Mesendoderm (in vitro differentiated cells): ENCODE data around the gene LAMB3.

Source experiments
- DNase-seq: peaks from one replicate; pipeline ENCODE4 v3.0.0; 2013
- H2AK5ac ChIP-seq: 2 replicates; pipeline ENCODE4 v1.6.1; 2013; ENCODE audit warnings: low read length, inconsistent platforms
- H2BK120ac ChIP-seq: 2 replicates; pipeline ENCODE4 v1.6.1; 2013; ENCODE audit warnings: low read depth, mild to moderate bottlenecking, low read length, moderate library complexity, mixed read lengths
- H2BK15ac ChIP-seq: replicated peaks from 2 replicates; pipeline ENCODE4 v1.6.1; 2013; ENCODE audit warnings: low read depth, mild to moderate bottlenecking, moderate library complexity
- H2BK5ac ChIP-seq: 2 replicates; pipeline ENCODE4 v1.6.1; 2013; ENCODE audit warnings: low read length, inconsistent platforms
- H3K18ac ChIP-seq: 2 replicates; pipeline ENCODE4 v1.6.1; 2013; ENCODE audit warnings: mild to moderate bottlenecking, low read length, mixed read lengths
- H3K23ac ChIP-seq: one replicate; pipeline ENCODE4 v1.6.1; 2013; ENCODE audit warnings: low read length
- H3K27ac ChIP-seq: 2 replicates; pipeline ENCODE4 v1.5.1; 2013; ENCODE audit warnings: low read depth, mild to moderate bottlenecking, inconsistent platforms, low read length, moderate library complexity
- H3K27me3 ChIP-seq: 2 replicates; pipeline ENCODE4 v1.6.1; 2013; ENCODE audit warnings: low read length, control low read depth, mild to moderate bottlenecking, inconsistent platforms; ENCODE audit not compliant: insufficient read depth, poor library complexity
- H3K36me3 ChIP-seq: 2 replicates; pipeline ENCODE4 v1.6.1; 2013; ENCODE audit warnings: low read length, inconsistent platforms; ENCODE audit not compliant: control insufficient read depth, insufficient read depth
- H3K4ac ChIP-seq: one replicate; pipeline ENCODE4 v1.6.1; 2013; ENCODE audit warnings: low read depth, mild to moderate bottlenecking, low read length, moderate library complexity
- H3K4me1 ChIP-seq: 2 replicates; pipeline ENCODE4 v1.6.1; 2013; ENCODE audit warnings: low read depth, low read length, inconsistent platforms; ENCODE audit not compliant: control insufficient read depth
- H3K4me2 ChIP-seq: 2 replicates; pipeline ENCODE4 v1.6.1; 2013; ENCODE audit warnings: low read length
- H3K4me3 ChIP-seq: 2 replicates; pipeline ENCODE4 v1.5.1; 2013; ENCODE audit warnings: mild to moderate bottlenecking, low read length
- H3K56ac ChIP-seq: one replicate; pipeline ENCODE4 v1.6.1; 2013; ENCODE audit warnings: low read length
- H3K79me1 ChIP-seq: 2 replicates; pipeline ENCODE4 v1.6.1; 2013; ENCODE audit warnings: low read length, inconsistent platforms
- H3K79me2 ChIP-seq: 2 replicates; pipeline ENCODE4 v1.6.1; 2013; ENCODE audit warnings: mild to moderate bottlenecking, low read length; ENCODE audit not compliant: control insufficient read depth, insufficient read depth
- H3K9ac ChIP-seq: 2 replicates; pipeline ENCODE4 v1.6.1; 2013; ENCODE audit warnings: low read length, inconsistent platforms
- H4K5ac ChIP-seq: one replicate; pipeline ENCODE4 v1.6.1; 2013; ENCODE audit warnings: low read length
- H4K8ac ChIP-seq: one replicate; pipeline ENCODE4 v1.6.1; 2013; ENCODE audit warnings: low read depth, mild to moderate bottlenecking, control low read depth, low read length, moderate library complexity
- WGBS: extraction: QIAGEN DNeasy Blood & Tissue Kit; methylation state at CpG from one replicate; pipeline ENCODE4 v1.1.7; 2013; ENCODE audit warnings: low lambda C conversion rate, missing lambda C conversion rate; ENCODE audit not compliant: insufficient coverage; ENCODE audit errors: extremely low coverage; 5-methylcytosine and 5-hydroxymethylcytosine counted together

LAMB3 gene

DNA sequence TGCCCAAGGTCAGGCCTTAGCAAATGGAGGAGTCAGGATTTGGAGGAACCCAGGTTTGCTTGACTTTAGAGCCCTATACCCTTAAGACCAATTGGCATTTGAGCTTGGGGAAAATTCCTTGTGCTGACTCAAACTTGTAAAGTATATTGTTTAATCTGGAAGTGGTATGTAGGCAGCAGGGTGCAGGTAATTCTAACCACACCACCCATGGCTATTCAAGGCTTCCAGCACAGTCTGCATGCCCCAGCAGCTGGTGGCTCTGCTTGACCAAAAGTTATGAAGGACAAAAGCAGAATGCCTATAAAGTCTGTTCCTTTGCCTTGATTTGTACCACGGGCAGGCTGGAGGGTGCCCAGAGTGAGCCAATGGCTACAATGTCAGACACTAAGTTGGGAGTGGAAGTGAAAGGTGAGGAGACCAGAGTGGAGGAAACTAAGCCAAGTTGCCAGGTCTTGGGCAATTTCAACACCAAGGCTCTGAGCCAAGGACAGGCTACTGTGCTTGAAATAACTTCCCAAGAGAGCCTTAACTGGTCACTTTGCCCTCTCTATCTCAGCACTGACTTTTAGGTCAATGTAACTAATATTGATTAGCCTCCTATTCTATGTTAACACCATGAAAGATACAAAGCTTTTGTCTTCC lies 18.3 kb upstream of the LAMB3 start:
- Histone ChIP-seq H3K18ac (no peak overlapping the region), H2BK15ac (no peak overlapping the region), H3K4me2 (no peak overlapping the region), H2BK5ac (no peak overlapping the region), H4K5ac (no peak overlapping the region), H3K4me3 (no peak overlapping the region), H4K8ac (no peak overlapping the region), H3K27ac (no peak overlapping the region), H3K79me2 (no peaks in the 10 kb centered on the region), H3K36me3 (no peaks in the 10 kb centered on the region), H3K79me1 (no peaks in the 10 kb centered on the region), H2BK120ac (no peak overlapping the region), H3K4me1 (no peaks in the 10 kb centered on the region), H3K4ac (no peak overlapping the region), H3K23ac (no peak overlapping the region), H2AK5ac (no peak overlapping the region), H3K9ac (no peak overlapping the region), H3K27me3 (peaks cover 20% of the 10 kb centered on the region), H3K56ac (no peak overlapping the region)
- no CpG with 5 or more reads among the region's 1 CpG for WGBS
- DNase-seq = no peak

DNA sequence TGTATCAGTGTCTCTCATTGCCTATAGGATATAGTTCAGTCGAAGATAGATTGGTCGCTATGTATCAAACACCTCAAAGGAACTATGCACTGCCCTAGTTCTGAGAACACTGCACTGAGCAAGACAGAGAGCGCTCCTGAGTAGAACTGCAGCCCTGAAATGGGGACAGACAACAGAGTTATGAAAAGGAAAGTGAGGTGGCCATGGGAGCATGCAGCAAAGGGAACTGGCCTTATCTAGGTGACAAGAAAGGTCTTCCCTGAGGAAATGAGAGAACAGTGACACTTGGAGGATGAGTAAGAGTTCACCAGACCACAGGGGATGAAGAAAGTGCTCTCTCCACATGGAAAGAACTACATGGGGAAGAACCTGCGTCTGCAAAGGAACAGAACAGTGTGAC lies 15.5 kb upstream of the LAMB3 start:
- no peak overlapping the region for H3K4me3 ChIP-seq
- no peaks in the 10 kb centered on the region for H3K79me1 ChIP-seq
- H4K8ac ChIP-seq = no peak overlapping the region
- H2AK5ac ChIP-seq = no peak overlapping the region
- peaks cover under 1% of the 10 kb centered on the region for H3K27me3 ChIP-seq
- H3K4ac ChIP-seq = no peak overlapping the region
- no peak overlapping the region for H3K56ac ChIP-seq
- no CpG with 5 or more reads among the region's 4 CpGs for WGBS
- no peak overlapping the region for H3K9ac ChIP-seq
- H3K27ac ChIP-seq = no peak overlapping the region
- no peak overlapping the region for H2BK5ac ChIP-seq
- H3K79me2 ChIP-seq = no peaks in the 10 kb centered on the region
- H4K5ac ChIP-seq = no peak overlapping the region
- no peak overlapping the region for H3K4me2 ChIP-seq
- H3K23ac ChIP-seq = no peak overlapping the region
- no peak overlapping the region for H2BK120ac ChIP-seq
- H3K18ac ChIP-seq = no peak overlapping the region
- no peak overlapping the region for H2BK15ac ChIP-seq
- H3K36me3 ChIP-seq = no peaks in the 10 kb centered on the region
- H3K4me1 ChIP-seq = no peaks in the 10 kb centered on the region
- no peak for DNase-seq

DNA sequence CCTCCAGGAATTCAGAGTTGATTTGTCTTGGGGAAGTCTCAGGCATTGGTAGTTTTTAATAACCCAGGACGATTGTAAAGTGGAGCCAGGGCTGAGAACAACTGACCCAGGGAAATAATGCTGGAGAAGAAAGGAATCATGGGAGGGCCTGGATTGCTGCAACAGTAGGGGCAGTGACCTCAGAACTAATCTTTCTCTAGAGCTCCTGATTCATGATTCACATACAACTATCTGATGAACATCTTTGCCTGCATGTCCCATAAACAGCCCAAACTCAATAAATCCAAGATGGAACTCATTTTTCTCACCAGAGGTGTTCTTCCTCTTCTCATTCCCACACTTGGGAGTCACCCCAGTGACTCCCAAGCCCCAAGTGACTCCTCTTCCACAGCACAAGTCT lies 14.9 kb upstream of the LAMB3 start:
- no peak for DNase-seq
- Histone ChIP-seq H3K9ac (no peak overlapping the region), H3K18ac (no peak overlapping the region), H2BK5ac (no peak overlapping the region), H4K5ac (no peak overlapping the region), H3K56ac (no peak overlapping the region), H3K79me2 (no peaks in the 10 kb centered on the region), H3K4me2 (no peak overlapping the region), H2BK15ac (no peak overlapping the region), H3K79me1 (no peaks in the 10 kb centered on the region), H3K27ac (no peak overlapping the region), H3K27me3 (no peaks in the 10 kb centered on the region), H3K36me3 (no peaks in the 10 kb centered on the region), H3K4ac (no peak overlapping the region), H3K23ac (no peak overlapping the region), H2AK5ac (no peak overlapping the region), H4K8ac (no peak overlapping the region), H3K4me1 (no peaks in the 10 kb centered on the region), H2BK120ac (no peak overlapping the region), H3K4me3 (no peak overlapping the region)
- WGBS = no CpG with 5 or more reads among the region's 1 CpG

DNA sequence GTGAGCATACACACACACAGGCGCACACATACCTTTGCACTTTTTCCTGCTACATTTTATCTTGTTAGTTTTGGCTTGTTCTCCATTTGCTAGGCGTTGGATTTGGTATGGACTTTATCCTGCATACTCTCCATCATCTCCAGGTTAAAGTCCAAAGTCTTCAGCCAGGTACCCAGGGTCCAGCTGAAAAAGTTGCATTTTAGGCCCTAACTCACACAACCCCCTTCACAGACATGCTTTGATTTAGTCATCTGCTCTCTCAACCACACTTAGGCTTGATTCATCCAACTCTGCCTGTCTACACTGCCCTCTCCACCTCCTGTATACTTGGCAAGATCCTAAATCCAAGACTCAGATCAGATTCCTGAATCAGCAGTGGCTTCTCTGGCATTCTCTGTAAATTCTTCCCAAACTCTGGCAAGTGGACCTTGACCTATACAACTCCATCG lies 10.7 kb upstream of the LAMB3 start:
- Histone ChIP-seq H3K4me2 (no peak overlapping the region), H2BK5ac (no peak overlapping the region), H2AK5ac (no peak overlapping the region), H2BK15ac (no peak overlapping the region), H3K27me3 (no peaks in the 10 kb centered on the region), H3K27ac (no peak overlapping the region), H3K4me1 (no peaks in the 10 kb centered on the region), H3K79me1 (no peaks in the 10 kb centered on the region), H3K9ac (no peak overlapping the region), H3K23ac (no peak overlapping the region), H3K4ac (no peak overlapping the region), H3K36me3 (no peaks in the 10 kb centered on the region), H3K4me3 (no peak overlapping the region), H4K8ac (no peak overlapping the region), H3K18ac (no peak overlapping the region), H3K56ac (no peak overlapping the region), H4K5ac (no peak overlapping the region), H3K79me2 (no peaks in the 10 kb centered on the region), H2BK120ac (no peak overlapping the region)
- DNase-seq = no peak
- no CpG with 5 or more reads among the region's 3 CpGs for WGBS

DNA sequence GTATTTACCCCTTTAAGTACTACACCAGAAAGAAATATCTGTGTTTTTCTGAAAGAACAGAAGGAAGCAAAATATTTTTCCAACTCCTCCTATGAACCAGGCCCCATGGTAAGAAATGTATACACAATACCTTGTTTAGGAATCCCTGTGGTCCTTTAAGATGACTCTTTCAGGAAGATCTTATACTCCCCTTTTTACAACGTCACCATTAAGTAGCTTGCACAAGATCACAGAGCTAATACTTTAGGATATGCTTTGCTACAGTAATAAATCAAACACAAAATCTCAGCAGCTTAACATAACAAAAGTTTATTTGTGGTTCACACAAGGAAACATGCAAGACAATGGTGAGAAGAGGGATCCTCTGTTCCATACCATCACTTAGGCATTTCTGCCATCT lies 8.8 kb upstream of the LAMB3 start:
- no peak overlapping the region for H3K18ac ChIP-seq
- no peak overlapping the region for H2BK120ac ChIP-seq
- H3K23ac ChIP-seq = no peak overlapping the region
- no peak overlapping the region for H3K27ac ChIP-seq
- H4K8ac ChIP-seq = no peak overlapping the region
- H2BK5ac ChIP-seq = no peak overlapping the region
- H4K5ac ChIP-seq = no peak overlapping the region
- no peak overlapping the region for H3K9ac ChIP-seq
- H3K4ac ChIP-seq = no peak overlapping the region
- no peak overlapping the region for H2AK5ac ChIP-seq
- no peaks in the 10 kb centered on the region for H3K36me3 ChIP-seq
- H3K27me3 ChIP-seq = no peaks in the 10 kb centered on the region
- no peaks in the 10 kb centered on the region for H3K4me1 ChIP-seq
- DNase-seq = no peak
- H3K56ac ChIP-seq = no peak overlapping the region
- H3K4me2 ChIP-seq = no peak overlapping the region
- no peaks in the 10 kb centered on the region for H3K79me1 ChIP-seq
- H3K4me3 ChIP-seq = no peak overlapping the region
- no peaks in the 10 kb centered on the region for H3K79me2 ChIP-seq
- H2BK15ac ChIP-seq = no peak overlapping the region
- no CpG with 5 or more reads among the region's 1 CpG for WGBS

DNA sequence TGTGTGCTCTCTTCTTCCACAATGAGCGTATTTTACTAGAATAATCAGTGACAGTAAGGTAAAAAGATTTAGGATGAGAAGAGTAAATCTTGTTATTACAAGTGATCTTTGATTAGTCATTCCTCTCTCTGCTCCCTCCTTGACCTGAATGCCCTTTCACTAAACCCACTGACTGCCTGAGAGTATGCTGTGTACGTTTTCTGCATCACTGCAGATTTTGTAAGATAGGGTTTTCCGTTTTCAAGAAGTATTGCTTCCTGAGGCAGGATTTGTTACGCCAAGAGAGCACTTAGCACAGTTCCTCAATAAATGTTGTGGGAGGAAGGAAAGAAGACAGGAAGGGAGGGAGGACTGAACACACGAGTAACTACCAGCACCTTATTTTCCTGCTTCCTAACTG lies 7.7 kb upstream of the LAMB3 start:
- Histone ChIP-seq H3K18ac (no peak overlapping the region), H3K23ac (no peak overlapping the region), H3K79me2 (no peaks in the 10 kb centered on the region), H3K4ac (no peak overlapping the region), H3K27ac (no peak overlapping the region), H2BK15ac (no peak overlapping the region), H2BK5ac (no peak overlapping the region), H2AK5ac (no peak overlapping the region), H3K4me1 (no peaks in the 10 kb centered on the region), H3K79me1 (no peaks in the 10 kb centered on the region), H4K8ac (no peak overlapping the region), H3K56ac (no peak overlapping the region), H2BK120ac (no peak overlapping the region), H3K9ac (no peak overlapping the region), H4K5ac (no peak overlapping the region), H3K36me3 (no peaks in the 10 kb centered on the region), H3K4me3 (no peak overlapping the region), H3K4me2 (no peak overlapping the region), H3K27me3 (no peaks in the 10 kb centered on the region)
- DNase-seq = no peak
- WGBS = no CpG with 5 or more reads among the region's 5 CpGs
